KG1 (cell line): Measurements from ENCODE around the gene CD300H.

Experiments used
- DNase-seq: peaks from one replicate; lab custom pipeline; 2025; lab: John Stamatoyannopoulos, UW

CD300H gene

DNA sequence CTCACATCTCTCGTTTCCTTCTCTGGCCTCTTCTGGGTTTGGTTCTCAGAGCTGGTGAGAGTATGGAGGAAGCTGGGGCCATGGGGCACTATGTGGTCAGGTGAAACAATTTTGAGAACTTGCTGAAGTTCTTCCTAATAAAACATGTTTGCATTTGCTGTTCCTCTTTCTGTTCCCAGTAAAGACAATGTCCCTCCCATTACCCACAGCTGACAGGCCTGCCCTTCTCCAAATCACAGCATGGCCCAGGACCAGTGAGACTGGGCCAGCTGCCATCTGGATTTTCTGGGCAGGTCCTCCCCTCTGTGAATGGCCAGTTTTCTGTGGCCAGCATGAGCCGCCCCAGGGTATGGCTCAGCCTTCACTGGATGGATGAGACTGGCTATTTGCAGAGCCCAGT lies at the start of gene CD300H:
CD300H (minus strand) TSS at position 113 of the 400 bp plus-strand sequence.
- DNase-seq = no peak

DNA sequence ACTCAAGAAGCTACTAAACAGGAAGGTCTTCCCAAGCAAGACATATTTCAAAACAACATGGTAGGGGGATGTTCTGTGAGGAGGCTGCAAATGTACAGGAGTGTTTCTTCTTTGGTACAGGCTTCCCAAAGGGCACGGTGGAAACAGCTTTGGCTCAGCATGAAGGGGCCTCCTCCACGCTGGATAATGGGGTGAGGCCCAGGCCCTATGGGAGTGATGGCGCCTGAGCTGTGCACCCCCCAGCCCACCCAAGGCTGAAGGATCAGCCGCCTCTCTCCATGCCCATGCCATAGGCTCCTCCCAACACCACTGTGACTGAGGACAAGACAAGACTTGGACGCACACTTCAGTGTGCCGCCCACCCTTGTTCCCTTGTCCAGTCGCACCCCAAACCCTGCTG lies 49.4 kb upstream of the CD300H start:
- no peak for DNase-seq

GRCh38 chr17:74612046-74612445 lies 44.7 kb upstream of the CD300H start:
- DNase-seq = no peak

DNA sequence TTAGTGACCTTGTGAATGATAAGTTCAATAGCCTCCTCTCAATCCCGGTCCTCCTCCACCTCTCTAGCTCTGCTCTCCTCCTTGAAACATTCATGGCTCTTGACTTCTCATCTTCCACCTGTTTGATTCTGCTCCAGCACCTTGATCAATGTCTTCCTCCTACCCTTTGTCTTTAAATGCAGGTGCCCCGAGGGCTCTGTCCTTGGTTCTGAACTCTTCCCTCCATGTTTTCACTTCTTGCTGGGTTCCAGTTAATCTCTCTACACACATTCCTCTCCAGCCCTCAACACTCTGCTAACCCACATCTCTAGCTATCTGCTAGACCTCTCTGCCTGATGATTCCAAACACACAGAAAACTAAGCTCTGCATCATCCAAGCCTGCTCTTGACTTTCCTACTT lies 42.8 kb upstream of the CD300H start:
- DNase-seq = no peak

GRCh38 chr17:74608511-74608910 lies 41.2 kb upstream of the CD300H start:
- no peak for DNase-seq

DNA sequence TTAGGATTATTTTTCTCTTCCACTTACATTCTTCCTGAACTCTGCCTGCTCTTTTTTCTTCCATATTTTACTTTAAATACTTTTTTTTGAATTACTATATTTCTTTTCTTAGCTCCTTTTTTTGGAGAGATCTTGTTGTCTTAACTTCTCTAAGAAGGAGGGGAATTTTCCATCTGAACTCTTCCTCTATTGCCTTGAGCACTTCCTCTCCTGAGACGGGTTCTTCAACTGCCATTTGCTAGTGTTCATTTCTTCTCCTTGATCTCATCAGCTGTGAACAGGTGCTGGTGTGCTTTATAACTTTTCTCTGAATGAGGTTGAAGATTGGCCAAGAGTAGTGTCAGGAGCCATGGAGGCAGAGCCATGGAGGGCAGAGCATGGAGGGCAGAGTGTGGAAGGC lies 39.9 kb upstream of the CD300H start:
- DNase-seq = no peak

GRCh38 chr17:74606050-74606449 lies 38.7 kb upstream of the CD300H start:
- no peak for DNase-seq

DNA sequence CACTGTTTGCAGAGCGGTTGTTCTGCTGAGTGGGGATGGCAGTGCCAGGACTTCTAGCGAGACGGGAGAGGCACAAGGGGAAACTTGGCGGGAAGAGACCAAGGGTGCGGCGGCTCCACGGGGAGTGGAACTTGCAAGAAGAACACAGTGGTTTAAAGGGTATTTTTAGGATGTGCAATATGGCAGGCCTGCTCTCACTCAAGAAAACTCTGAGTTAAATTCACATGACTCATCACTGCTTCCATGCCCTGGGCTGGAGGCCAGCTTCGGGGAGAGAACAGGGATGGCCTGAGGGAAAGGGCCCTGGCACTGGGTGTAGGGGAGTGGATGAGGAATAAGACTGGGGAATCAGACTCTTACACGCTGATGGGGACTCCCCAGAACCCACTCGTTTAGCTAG lies 38.1 kb upstream of the CD300H start:
- DNase-seq = no peak

GRCh38 chr17:74604761-74605160 lies 37.5 kb upstream of the CD300H start:
- no peak for DNase-seq

DNA sequence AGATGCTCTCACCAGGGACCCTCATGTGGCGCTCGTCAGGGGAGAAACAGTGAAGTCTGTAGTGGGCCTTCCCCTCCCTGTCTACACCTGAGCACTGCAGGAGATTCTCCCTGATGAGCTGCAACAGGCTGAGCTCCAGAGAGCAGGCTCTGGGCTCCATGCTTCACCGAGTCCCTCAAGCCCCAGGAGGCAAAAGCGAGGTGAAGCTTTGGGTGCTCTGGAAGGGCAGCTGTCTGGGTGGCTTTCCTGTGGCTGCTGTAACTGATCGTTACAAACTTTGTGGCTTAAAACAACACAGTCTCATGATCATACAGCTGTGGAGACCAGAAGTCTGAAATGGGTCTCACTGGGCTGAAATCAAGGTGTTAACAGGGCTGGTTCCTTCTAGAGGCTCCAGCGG lies 36.9 kb upstream of the CD300H start:
- no peak for DNase-seq

DNA sequence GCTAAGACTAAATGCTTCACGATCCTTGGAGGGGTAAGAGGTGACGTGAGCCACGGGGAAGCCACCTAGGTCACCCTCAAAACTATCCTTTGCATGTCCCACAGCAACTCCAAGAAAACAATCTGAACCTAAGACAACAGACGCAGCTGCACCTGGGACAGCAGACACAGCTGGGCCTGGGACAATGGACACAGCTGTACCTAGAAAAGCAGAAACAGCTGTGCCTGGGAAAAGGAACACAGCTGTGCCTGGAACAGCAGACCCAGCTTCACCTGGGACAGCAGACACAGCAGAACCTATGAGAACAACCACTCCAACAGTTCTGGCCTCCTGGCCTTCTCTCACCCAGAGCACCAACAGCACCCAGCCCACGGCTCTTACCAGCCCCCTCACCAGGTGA lies 36.4 kb upstream of the CD300H start:
- no peak for DNase-seq

GRCh38 chr17:74603037-74603635 lies 35.8 kb upstream of the CD300H start:
- no peak for DNase-seq

- DNase-seq = no peak
Observed at GRCh38 chr17:74601944-74602572, 34.7 kb upstream of the CD300H start.

- DNase-seq = peak; percentile 47
Observed at GRCh38 chr17:74599448-74599939, 32.2 kb upstream of the CD300H start.

GRCh38 chr17:74599023-74599399 lies 31.7 kb upstream of the CD300H start:
- no peak for DNase-seq

- no peak for DNase-seq
Observed at GRCh38 chr17:74598346-74599022, 31.2 kb upstream of the CD300H start.

- no peak for DNase-seq
Observed at GRCh38 chr17:74597069-74597790, 29.9 kb upstream of the CD300H start.

DNA sequence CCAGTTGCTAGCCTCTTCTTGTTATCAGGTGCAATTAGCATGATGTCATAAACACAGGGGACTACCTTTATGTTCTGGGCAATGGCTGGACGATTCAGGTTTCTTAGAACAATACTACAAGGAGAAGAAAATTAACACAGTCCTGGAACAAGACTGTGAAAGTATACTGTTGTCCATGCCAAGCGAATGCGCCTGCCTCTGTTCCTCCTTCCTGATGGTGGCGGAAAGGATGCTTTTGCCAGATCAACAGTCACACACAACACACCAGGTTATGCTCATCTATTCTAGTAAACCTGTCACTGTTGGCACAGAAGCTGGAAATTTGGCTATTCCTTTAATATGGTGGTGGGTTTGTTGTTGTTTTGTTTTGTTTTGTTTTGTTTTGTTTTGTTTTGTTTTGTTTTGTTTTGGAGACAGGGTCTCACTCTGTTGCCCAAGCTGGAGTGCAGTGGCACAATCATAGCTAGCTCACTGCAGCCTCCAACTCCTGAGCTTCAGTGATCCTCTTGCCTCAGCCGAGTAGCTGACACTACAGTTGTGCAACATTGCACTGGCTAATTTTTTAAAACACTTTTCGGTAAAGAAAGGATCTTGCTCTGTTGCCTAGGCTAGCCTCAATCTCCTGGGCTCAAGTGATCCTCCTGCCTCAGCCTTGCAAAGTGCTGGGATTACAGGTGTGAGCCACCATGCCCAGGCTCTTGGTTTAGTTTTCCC lies 27.9 kb upstream of the CD300H start:
- no peak for DNase-seq

DNA sequence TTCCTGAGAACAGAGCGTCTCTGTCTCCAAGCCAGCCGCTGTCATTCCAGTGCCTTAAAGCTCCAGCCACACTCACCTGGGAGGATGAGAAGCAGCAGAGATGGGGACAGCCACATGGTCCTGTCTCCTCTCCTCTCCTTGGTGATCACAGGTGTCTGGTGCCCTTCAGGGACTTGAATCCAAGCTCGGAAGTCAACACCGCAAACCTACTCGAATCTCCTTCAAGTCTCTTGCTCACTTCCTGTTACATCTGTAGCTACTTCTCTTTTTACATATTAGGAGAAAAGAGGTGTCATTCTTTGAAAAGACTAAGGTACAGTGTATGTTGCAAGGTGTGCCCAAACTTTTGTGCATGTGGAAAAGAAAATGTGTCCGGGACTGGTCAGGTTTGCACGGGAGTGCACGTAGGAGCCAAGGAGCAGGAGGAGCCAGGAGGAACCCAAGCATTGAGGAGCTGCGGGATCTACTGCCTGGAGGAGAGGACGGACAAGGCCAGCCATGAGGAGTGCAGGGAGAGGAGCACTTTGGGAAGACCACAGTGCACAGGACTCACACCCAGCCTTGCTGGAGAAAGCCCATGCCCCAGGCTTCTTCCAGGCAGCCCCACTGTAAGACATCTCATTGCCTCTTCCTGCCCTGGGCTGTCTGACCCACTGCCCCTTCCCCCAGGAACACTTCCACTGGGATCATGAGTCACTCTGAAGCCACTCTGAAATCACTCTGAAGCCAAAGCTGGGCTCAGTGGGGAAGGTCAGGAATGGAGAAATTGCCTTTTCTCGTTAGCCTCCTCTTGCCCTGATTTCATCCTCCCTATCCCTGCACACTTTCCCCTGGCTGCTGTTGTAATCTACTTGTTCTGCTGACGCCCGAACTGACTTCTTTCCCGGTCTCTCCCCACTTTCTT lies 25.0 kb upstream of the CD300H start, which contains the start of gene CD300LD:
CD300LD (minus strand) TSS at position 197 of the 904 bp plus-strand sequence; CDS start at position 116, 81 bp downstream.
- DNase-seq = peak; percentile 37

DNA sequence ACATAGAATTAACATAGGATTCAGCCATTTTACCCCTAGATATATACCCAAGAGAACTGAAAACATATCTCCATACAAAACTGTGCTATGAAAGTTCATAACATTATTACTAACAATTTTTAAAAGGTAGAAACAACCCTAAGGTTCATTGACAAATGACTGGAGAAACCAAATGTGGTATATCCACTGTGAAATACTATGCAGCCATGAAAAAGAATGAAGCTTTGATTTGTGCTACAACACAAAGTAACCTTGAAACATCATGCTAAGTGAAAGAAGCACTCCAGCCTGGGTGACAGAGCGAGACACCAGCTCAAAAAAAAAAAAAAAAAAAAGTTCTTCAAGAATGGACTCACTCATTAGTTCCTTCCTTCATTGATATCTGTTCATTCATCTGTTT lies 24.2 kb upstream of the CD300H start:
- no peak for DNase-seq

- no peak for DNase-seq
Observed at GRCh38 chr17:74585711-74586110, 18.4 kb upstream of the CD300H start.
